ENCODE results near the gene PATJ.

DNA sequence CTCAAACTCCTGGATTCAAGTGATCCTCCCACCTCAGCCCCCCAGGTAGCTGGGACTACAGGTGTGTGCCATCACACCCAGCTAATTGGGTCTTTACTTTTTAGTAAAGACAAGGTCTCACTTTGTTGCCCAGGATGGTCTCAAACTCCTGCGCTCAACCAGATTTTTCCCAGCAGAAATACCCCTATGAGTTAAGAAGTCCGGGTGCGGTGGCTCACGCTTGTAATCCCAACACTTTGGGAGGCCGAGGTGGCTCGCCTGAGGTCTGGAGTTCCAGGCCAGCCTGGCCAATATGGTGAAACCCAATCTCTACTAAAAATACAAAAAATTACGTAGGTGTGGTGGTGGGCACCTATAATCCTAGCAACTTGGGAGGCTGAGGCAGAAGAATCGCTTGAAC is 445.8 kb downstream of the PATJ start:
- TF ChIP-seq EZH2 (IDR thresholded peaks at IDR 0.05; ENCODE audit: low read depth, unreplicated experiment) (no peak), POLR2AphosphoS5 (IDR thresholded peaks at IDR 0.05; ENCODE audit: low read depth) (no peak), EZH2phosphoT487 (IDR thresholded peaks at IDR 0.05; ENCODE audit: unreplicated experiment) (no peak)
- TF ChIP-seq, protein P1, sequence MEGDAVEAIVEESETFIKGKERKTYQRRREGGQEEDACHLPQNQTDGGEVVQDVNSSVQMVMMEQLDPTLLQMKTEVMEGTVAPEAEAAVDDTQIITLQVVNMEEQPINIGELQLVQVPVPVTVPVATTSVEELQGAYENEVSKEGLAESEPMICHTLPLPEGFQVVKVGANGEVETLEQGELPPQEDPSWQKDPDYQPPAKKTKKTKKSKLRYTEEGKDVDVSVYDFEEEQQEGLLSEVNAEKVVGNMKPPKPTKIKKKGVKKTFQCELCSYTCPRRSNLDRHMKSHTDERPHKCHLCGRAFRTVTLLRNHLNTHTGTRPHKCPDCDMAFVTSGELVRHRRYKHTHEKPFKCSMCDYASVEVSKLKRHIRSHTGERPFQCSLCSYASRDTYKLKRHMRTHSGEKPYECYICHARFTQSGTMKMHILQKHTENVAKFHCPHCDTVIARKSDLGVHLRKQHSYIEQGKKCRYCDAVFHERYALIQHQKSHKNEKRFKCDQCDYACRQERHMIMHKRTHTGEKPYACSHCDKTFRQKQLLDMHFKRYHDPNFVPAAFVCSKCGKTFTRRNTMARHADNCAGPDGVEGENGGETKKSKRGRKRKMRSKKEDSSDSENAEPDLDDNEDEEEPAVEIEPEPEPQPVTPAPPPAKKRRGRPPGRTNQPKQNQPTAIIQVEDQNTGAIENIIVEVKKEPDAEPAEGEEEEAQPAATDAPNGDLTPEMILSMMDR (conservative IDR thresholded peaks at IDR 0.05; ENCODE audit: low read depth in 2 of 2) = no peak
- TF ChIP-seq, protein P2, sequence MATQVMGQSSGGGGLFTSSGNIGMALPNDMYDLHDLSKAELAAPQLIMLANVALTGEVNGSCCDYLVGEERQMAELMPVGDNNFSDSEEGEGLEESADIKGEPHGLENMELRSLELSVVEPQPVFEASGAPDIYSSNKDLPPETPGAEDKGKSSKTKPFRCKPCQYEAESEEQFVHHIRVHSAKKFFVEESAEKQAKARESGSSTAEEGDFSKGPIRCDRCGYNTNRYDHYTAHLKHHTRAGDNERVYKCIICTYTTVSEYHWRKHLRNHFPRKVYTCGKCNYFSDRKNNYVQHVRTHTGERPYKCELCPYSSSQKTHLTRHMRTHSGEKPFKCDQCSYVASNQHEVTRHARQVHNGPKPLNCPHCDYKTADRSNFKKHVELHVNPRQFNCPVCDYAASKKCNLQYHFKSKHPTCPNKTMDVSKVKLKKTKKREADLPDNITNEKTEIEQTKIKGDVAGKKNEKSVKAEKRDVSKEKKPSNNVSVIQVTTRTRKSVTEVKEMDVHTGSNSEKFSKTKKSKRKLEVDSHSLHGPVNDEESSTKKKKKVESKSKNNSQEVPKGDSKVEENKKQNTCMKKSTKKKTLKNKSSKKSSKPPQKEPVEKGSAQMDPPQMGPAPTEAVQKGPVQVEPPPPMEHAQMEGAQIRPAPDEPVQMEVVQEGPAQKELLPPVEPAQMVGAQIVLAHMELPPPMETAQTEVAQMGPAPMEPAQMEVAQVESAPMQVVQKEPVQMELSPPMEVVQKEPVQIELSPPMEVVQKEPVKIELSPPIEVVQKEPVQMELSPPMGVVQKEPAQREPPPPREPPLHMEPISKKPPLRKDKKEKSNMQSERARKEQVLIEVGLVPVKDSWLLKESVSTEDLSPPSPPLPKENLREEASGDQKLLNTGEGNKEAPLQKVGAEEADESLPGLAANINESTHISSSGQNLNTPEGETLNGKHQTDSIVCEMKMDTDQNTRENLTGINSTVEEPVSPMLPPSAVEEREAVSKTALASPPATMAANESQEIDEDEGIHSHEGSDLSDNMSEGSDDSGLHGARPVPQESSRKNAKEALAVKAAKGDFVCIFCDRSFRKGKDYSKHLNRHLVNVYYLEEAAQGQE (IDR thresholded peaks at IDR 0.05; ENCODE audit: unreplicated experiment) = no peak
